ENCODE data around the gene ATF7IP2. TPM values are rescaled to one million over a fixed set of nuclear protein-coding genes. Genes with fewer than 3 reads are reported as not detected.
"Not testable (repeated sequence)": the region's sequence is repeated elsewhere in the genome, so short reads cannot be mapped to it uniquely, and the experiment has no call there.

ATF7IP2 gene
- total RNA-seq, 1 experiment from 2014 or later = 7.4 TPM

- H4K20me1 ChIP-seq (ENCODE audit: insufficient read depth) = no peaks in the 10 kb centered on the region
- H3K4me1 ChIP-seq (ENCODE audit: control insufficient read depth in 1 of 2, insufficient read depth in 2 of 2, low read length in 2 of 2) = no peaks in the 10 kb centered on the region
- no peak for TF ChIP-seq EGR1 (IDR thresholded peaks at IDR 0.05; ENCODE audit: low read depth)
- no peak for TF ChIP-seq ZFX (IDR thresholded peaks at IDR 0.05)
- H3K27ac ChIP-seq (ENCODE audit: low read depth, low read length) = no peak overlapping the region
- no peaks in the 10 kb centered on the region for H3K79me2 ChIP-seq (ENCODE audit: insufficient read depth, low read length)
- H3K4me3 ChIP-seq (replicated peaks in 1 of 2; ENCODE audit: low read depth in 1 of 2, low read length in 2 of 2) = no peak overlapping the region
- ATAC-seq = no peak
- H3K27me3 ChIP-seq (ENCODE audit: insufficient read depth, low read length) = no peaks in the 10 kb centered on the region
- no peak overlapping the region for H3K4me2 ChIP-seq (ENCODE audit: low read length)
- no peak for DNase-seq (ENCODE audit: low read depth, low spot score)
- no TSS peak for BruUV-seq (replicated peaks)
- H3K9me3 ChIP-seq (ENCODE audit: control insufficient read depth in 1 of 2, insufficient read depth in 1 of 2, low read depth in 1 of 2, low read length in 2 of 2) = peaks cover 9 to 10% of the 10 kb centered on the region in 2 experiments; a peak in 2 of 4 replicates
- H3K36me3 ChIP-seq (ENCODE audit: control insufficient read depth in 1 of 2, insufficient read depth in 2 of 2, low read length in 2 of 2) = peaks cover 0 to 6% of the 10 kb centered on the region in 2 experiments; a peak in 1 of 4 replicates
- intact Hi-C loops (cut with micrococcal nuclease) = no loop called here
- CTCF ChIA-PET = no interaction called here
- POLR2A ChIA-PET = no interaction called here
- H2AFZ ChIP-seq (ENCODE audit: low read depth, low read length, poor library complexity, severe bottlenecking) = no peak overlapping the region
- H3K9me2 ChIP-seq (ENCODE audit: insufficient read depth) = no peaks in the 10 kb centered on the region
- RAD21 ChIA-PET (ENCODE audit: low non-redundant PET in 1 of 2, low total read pairs in 2 of 2, uncharacterized antibody in 2 of 2, unreplicated experiment in 2 of 2) = no interaction called here
- no peak overlapping the region for H3K9ac ChIP-seq (ENCODE audit: low read length)
Measured at GRCh38 chr16:10447289-10447688, 61.4 kb downstream of the ATF7IP2 start.

GRCh38 chr16:10452208-10453158, 66.6 kb downstream of the ATF7IP2 start:
- H3K36me3 ChIP-seq (ENCODE audit: control insufficient read depth in 1 of 2, insufficient read depth in 2 of 2, low read length in 2 of 2); ATAC-seq; H3K27me3 ChIP-seq (ENCODE audit: insufficient read depth, low read length); H4K20me1 ChIP-seq (ENCODE audit: insufficient read depth); CTCF ChIA-PET; H3K9me3 ChIP-seq (ENCODE audit: control insufficient read depth in 1 of 2, insufficient read depth in 1 of 2, low read depth in 1 of 2, low read length in 2 of 2); intact Hi-C loops (cut with micrococcal nuclease); DNase-seq (ENCODE audit: low read depth, low spot score); H2AFZ ChIP-seq (ENCODE audit: low read depth, low read length, poor library complexity, severe bottlenecking); H3K9ac ChIP-seq (ENCODE audit: low read length); H3K4me2 ChIP-seq (ENCODE audit: low read length); H3K79me2 ChIP-seq (ENCODE audit: insufficient read depth, low read length); RAD21 ChIA-PET (ENCODE audit: low non-redundant PET in 1 of 2, low total read pairs in 2 of 2, uncharacterized antibody in 2 of 2, unreplicated experiment in 2 of 2); H3K9me2 ChIP-seq (ENCODE audit: insufficient read depth); POLR2A ChIA-PET; H3K27ac ChIP-seq (ENCODE audit: low read depth, low read length); BruUV-seq (replicated peaks); H3K4me3 ChIP-seq (replicated peaks in 1 of 2; ENCODE audit: low read depth in 1 of 2, low read length in 2 of 2); H3K4me1 ChIP-seq (ENCODE audit: control insufficient read depth in 1 of 2, insufficient read depth in 2 of 2, low read length in 2 of 2): not testable (repeated sequence)
